Activated CD8-positive, alpha-beta memory T cell treated with anti-CD3 and anti-CD28 coated beads for 24 hours (primary cell): ENCODE data around the gene PDCD1LG2.
"Not testable (repeated sequence)": the region's sequence is repeated elsewhere in the genome, so short reads cannot be mapped to it uniquely, and the experiment has no call there.

Experiments used
- DNase-seq: peaks from one replicate; pipeline ENCODE4 v3.0.0-alpha.2; 2020

PDCD1LG2 gene

GRCh38 chr9:5571629-5572232 is 61.4 kb downstream of the PDCD1LG2 start:
- DNase-seq = no peak

GRCh38 chr9:5574097-5574496 is 63.8 kb downstream of the PDCD1LG2 start:
- DNase-seq = no peak

DNA sequence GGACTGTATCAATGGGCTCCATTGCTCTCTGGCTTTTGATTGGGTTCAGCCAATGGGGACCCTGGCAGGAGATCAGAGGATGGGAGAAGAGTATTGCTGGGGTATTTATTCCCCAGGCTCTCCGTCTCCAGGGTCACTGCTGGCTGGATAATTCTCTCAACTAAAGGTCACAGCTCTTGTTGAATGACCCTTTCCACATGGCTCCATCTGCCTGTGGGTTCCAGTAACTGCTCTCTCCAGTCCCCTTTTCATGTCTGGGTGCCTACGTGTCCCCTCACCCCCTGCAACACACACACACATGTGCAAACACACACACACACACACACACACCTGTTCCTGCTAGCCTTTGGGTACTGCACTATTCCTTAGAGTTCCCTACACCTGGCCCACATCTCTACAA is 64.7 kb downstream of the PDCD1LG2 start:
- no peak for DNase-seq

DNA sequence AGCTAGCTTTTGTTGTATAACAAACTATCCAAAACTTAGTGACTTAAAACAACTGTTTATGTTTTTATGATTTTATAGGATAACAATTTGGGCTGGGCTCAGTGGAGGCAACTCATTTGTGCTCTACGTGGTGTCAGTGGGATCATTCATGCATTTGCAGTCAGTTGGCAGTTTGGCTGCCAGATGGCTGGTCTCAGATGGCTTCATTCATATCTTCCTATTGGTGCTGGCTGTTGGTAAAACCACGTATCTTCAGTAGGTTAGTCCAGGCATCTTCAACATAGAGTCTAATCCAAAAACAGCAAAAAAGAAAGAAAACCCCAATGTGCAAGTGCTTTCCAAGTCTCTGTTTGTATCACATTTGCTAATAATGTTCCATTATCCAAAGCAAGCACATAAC is 66.9 kb downstream of the PDCD1LG2 start:
- DNase-seq = no peak

DNA sequence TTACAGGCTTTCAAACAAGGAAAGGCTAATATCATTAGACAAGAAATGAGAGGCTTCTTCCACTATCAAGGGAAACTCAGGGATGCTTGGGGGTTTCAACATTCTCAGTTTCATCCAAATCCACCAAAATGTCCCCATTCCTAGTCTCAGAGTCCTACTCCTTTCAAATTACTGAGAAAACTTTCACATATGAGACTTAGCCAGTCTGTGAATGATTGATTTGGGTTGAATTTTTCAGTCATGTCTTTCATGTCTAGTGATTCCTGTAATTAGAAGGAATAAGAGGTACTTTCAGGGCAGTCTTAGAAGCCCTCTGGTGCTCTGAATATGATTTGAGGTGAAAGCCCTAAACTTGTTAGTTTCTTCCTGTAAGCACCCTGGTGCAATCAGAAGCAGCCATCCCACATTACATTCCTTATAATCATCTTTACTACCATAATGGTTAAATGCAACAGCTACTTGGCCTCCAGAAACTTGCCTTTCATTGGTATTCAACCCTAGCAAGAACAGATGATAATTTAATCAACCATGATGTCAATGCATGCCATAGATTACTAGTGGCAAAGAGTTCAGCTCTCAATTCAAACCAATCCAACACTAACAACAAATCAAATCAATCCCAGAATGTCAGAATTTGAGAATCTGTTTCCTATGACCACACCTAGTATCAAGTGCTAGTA is 67.8 kb downstream of the PDCD1LG2 start:
- DNase-seq = no peak

DNA sequence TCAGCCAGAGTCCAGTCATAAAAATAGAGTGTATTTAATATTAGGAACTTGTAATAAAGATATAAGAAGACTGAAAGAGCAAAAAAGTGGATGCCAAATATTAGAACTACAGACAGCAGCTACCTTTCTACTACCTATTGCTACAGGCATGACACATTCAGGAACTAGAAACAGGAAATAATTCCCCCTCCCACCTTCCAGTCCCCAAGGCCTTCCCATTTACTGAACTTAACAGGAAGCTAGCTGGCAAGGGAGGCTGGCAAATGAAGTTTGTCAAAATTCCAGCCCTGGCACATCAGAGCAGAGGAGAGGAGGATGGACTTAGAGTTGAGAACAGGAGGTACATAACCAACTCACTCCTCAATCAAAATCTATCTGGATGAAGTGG is 68.4 kb downstream of the PDCD1LG2 start:
- no peak for DNase-seq

DNA sequence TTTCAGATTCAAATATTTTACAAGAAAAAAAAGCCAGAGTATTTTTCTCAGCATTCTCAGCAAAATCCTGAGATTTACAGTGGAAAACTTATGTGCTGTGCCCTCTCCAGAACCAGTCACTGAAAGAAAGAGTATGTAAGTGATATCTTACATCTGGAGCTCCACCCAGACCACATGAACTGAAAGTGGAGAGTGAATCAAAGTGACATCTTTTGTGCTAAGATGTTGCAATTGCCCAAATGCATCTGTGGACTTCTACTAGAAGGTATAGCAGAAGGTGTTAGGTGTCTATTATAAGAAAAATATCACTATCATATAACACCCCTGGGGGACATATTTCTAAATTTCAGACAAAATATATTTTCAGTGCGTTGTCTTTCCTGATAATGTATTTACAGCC is 69.5 kb downstream of the PDCD1LG2 start:
- no peak for DNase-seq

DNA sequence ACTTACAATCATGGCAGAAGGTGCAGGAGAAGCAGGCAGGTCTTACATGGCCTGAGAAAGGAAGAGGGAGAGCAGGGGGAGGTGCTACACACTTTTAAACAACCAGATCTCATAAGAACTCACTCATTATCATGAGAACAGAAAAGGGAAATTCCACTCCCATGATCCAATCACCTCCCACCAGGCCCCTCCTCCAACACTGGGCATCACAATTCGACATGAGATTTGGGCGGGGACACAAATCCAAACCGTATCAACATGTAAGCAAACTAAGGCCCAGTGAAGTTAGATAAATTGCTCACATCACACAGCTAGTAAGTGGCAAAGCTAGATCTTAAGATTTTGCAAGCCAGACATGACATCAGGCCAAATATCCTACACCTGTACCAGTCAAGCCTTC is 70.3 kb downstream of the PDCD1LG2 start:
- DNase-seq = no peak

GRCh38 chr9:5581706-5582105 is 71.4 kb downstream of the PDCD1LG2 start:
- not testable (repeated sequence) for DNase-seq

GRCh38 chr9:5582835-5583195 is 72.5 kb downstream of the PDCD1LG2 start:
- DNase-seq = no peak

DNA sequence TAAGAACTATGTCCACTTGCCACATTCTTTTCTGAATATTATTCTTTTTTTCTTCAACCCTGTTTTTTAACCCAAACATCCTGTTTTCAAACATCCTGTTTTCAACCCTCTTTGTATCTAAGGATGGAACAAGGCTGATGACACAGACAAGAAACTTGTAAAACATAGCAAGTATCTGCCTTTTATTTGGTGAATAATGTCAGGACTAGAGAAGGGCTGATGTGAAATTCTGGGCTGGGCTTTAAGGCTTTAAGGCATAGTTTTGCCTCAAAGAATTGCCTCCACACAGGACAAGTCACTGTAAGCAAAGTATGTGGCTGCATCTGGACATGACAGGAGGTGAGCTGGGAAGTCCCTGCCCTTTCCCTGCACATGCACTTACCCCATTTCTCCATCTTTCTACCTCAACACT is 76.1 kb downstream of the PDCD1LG2 start:
- DNase-seq = no peak

DNA sequence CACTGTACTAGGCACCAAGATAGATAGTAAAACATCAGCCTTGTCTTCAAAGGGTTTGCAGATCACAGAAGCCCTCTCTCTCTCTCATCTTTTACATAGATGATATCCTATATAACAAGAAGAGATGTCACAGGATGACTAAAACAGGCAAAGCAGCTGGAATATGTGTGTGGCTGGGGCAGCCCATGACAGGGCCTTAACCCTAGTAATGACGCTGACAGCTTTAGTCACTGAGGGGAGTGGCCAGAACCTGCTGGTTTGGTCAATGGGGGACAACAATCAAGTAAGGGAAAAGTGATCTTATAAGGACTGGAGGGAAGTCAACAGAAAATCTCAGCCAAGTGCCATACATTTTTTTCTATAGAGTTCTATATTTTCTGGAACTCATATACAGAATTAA is 76.7 kb downstream of the PDCD1LG2 start:
- DNase-seq = no peak

- DNase-seq = no peak
Measured at GRCh38 chr9:5592231-5592630, 81.9 kb downstream of the PDCD1LG2 start.

DNA sequence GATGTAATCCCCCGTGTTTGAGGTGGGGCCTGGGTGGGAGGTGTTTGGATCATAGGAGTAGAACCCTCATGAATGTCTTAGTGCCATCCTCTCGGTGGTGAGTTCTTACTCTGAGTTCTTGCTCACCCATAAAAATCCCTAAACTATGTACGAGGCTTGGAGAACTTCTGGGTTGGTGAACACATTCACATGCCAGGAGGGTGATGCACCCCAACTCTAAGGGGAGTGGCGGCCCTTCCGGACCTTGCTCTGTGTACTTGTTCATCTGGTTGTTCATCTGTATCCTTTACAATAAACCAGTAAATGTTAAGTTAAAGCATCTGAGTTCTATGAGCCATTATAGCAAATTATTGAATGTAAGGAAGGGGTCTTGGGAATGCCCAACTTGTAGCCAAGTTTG is 82.6 kb downstream of the PDCD1LG2 start:
- DNase-seq = no peak

DNA sequence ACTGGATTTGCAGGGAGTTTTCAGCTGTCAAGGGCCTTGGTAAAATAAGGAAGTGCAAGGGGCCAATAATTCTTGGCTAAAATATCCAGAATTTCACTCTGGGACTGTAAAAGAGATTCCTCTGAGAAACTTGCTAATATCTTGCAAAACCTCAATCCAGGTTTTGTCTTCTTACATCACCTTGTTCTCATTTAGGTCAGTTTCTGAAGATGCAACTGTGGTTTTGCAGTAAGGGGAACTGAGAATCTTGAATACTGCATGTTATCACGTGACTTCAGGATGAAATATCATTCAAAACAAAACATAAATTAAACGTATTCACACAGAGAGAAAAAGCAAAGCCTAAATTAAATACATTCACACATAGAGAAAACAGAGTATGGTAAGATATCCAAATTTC is 83.6 kb downstream of the PDCD1LG2 start:
- no peak for DNase-seq

GRCh38 chr9:5596173-5596572 is 85.8 kb downstream of the PDCD1LG2 start:
- DNase-seq = no peak

DNA sequence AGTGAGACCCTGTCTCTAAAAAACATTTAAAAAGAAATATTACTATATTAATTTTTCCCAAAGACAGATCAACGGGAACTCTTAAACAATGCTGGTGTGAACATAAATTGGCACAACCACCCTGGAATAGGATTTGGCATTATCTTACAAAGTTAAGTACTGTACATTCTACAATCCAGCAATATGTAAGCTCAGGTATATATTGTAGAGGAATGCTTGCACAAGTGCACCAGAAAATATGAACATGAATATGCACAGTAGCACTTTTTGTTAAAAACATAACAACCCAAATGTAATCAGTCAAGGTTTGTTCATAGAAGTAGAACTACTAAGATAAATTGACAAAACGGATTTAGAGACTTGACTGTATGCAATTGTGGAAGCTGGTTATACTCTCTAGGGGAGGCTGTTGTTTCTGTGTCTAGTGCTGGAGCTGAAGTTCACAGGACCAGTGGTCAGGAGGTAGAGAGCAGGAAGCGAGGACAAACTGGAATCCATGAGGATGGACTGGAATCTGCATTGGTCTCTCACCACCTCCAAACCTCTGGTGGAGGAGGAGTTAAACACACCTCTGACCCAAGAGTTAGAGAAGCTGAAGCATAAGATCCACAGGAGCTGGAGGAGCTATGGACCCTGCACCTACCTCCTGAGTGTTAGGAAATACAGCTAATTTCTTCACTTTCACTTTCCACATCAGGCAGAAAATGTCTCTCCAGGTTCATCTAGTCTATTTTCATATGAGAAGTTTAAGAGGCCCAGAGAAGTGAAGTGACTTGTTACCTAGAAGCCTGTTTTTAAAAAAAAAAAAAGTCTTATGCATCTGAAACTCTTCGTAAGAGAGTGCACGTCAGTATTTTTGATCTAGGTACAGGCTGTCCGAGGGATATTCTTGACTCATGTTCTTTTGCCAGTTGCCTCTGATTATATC is 98.2 kb downstream of the PDCD1LG2 start:
- no peak for DNase-seq

DNA sequence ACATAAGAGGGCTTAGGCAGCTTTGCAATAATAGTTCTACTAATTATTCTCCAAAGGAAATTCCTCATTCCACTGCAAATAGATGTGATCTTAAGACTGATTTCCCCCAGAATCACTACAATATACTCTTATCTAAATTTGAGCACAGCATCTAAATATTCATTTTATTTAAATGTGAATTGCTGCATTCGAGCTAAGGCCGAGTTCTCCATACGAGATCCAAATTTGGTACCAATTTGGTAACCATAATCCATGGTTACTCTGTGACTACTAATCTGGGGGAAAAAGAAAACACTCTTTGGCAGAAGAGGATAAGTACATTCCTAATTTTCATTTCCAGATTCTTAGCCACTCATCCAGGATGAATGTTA is 98.9 kb downstream of the PDCD1LG2 start:
- DNase-seq = no peak

- no peak for DNase-seq
Measured at GRCh38 chr9:5610491-5610890, 100.2 kb downstream of the PDCD1LG2 start.

- DNase-seq = no peak
Measured at GRCh38 chr9:5611321-5612184, 101.2 kb downstream of the PDCD1LG2 start.

DNA sequence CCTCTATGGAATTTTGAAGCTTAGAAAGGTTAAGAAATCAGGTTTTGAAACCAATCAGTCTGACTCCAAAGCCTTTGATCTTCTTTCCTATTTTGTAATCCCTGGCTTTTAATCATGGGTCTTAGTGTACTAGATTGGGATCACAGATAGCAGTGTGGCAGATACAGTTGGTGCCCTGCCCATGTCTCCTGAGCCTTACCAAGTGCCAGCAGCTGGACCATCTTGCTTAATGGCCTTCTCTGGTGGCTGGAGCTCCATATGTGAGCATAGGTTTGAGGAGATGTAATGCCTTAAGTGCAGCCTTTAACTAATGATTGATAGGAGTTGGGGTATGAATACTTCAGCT is 101.8 kb downstream of the PDCD1LG2 start:
- no peak for DNase-seq

GRCh38 chr9:5614192-5614591 is 103.9 kb downstream of the PDCD1LG2 start:
- DNase-seq = no peak

GRCh38 chr9:5614985-5615384 is 104.7 kb downstream of the PDCD1LG2 start:
- no peak for DNase-seq
